Cerebellar cortex (tissue), 1 donor: ENCODE data around the gene PDE11A.

Source experiments
- DNase-seq: peaks from one replicate; pipeline ENCODE4 v3.0.0-alpha.2; 2015; ENCODE audit warnings: low spot score

Gene PDE11A

GRCh38 chr2:177756336-177756735, 316.2 kb downstream of the PDE11A start:
- peak; percentile 37 for DNase-seq

GRCh38 chr2:177754492-177754873, 318.1 kb downstream of the PDE11A start:
- peak; percentile 81 for DNase-seq

- peak; percentile 76 for DNase-seq
Measured at GRCh38 chr2:177753682-177754491, 318.7 kb downstream of the PDE11A start.

- DNase-seq: no peak
Measured at GRCh38 chr2:177748360-177748759, 324.2 kb downstream of the PDE11A start.

GRCh38 chr2:177747384-177747783, 325.2 kb downstream of the PDE11A start:
- DNase-seq: no peak

- no peak for DNase-seq
Measured at GRCh38 chr2:177746358-177746757, 326.2 kb downstream of the PDE11A start.

- no peak for DNase-seq
Measured at GRCh38 chr2:177745531-177745930, 327.0 kb downstream of the PDE11A start.

GRCh38 chr2:177742851-177743250, 329.7 kb downstream of the PDE11A start:
- DNase-seq: no peak

GRCh38 chr2:177741866-177742265, 330.7 kb downstream of the PDE11A start:
- DNase-seq: no peak

GRCh38 chr2:177740700-177741099, 331.9 kb downstream of the PDE11A start:
- no peak for DNase-seq

- DNase-seq: no peak
Measured at GRCh38 chr2:177738461-177739235, 333.9 kb downstream of the PDE11A start.

- DNase-seq: no peak
Measured at GRCh38 chr2:177735318-177735803, 337.2 kb downstream of the PDE11A start.

GRCh38 chr2:177733322-177733855, 339.2 kb downstream of the PDE11A start:
- DNase-seq: no peak

GRCh38 chr2:177731384-177731783, 341.2 kb downstream of the PDE11A start:
- no peak for DNase-seq

- DNase-seq: no peak
Measured at GRCh38 chr2:177730792-177731191, 341.8 kb downstream of the PDE11A start.

GRCh38 chr2:177730363-177730762, 342.2 kb downstream of the PDE11A start:
- no peak for DNase-seq

- no peak for DNase-seq
Measured at GRCh38 chr2:177728920-177729319, 343.7 kb downstream of the PDE11A start.

GRCh38 chr2:177728399-177728765, 344.2 kb downstream of the PDE11A start:
- DNase-seq: no peak

GRCh38 chr2:177727577-177728398, 344.8 kb downstream of the PDE11A start:
- no peak for DNase-seq

- DNase-seq: no peak
Measured at GRCh38 chr2:177726931-177727348, 345.6 kb downstream of the PDE11A start.

- peak; percentile 83 for DNase-seq
Measured at GRCh38 chr2:177724398-177725287, 347.9 kb downstream of the PDE11A start.
